GM12878 (cell line): Measurements from ENCODE around the gene SCAI. TPM values are rescaled to one million over a fixed set of nuclear protein-coding genes. Genes with fewer than 3 reads are reported as not detected.
A peak's percentile ranks its signal among the peaks of the same experiment; 100 is the strongest.

Experiments used
- ATAC-seq: fragments of 200-7000 bp; cut with Tn5 transposase; 3 replicates; pipeline ENCODE4 v1.9.1; 2020; ENCODE audit warnings: mild to moderate bottlenecking, moderate library complexity
- BruUV-seq: library from RNA; stranded (reverse); fragments of 400-500 nt; replicated peaks from 2 replicates; lab custom pipeline; 2021; lab: Mats Ljungman, UMichigan
- CTCF ChIA-PET: fragments of 300-600 bp; sonication (Branson Sonifier 250); formaldehyde crosslinking; extraction: SDS; loops from one replicate; lab custom pipeline; 2021; ENCODE audit warnings: inconsistent platforms; lab: Yijun Ruan, JAX
- POLR2A ChIA-PET: fragments of 350-600 bp; formaldehyde crosslinking; extraction: SDS; loops from one replicate; lab custom pipeline; 2021; ENCODE audit warnings: inconsistent platforms; lab: Charles Lee
- RAD21 ChIA-PET: fragments of 300-600 bp; sonication (Branson Sonifier 250); formaldehyde crosslinking; loops from one replicate; lab custom pipeline; 2023; ENCODE audit warnings: antibody characterized with exemption; ENCODE audit not compliant: unreplicated experiment; lab: Charles Lee
- SMC1A ChIA-PET: fragments of 300-600 bp; sonication (Branson Sonifier 250); formaldehyde crosslinking; loops from one replicate; lab custom pipeline; 2023; ENCODE audit not compliant: unreplicated experiment, uncharacterized antibody; lab: Charles Lee
- DNase-seq: peaks from one replicate; pipeline ENCODE4 v3.0.0-alpha.2; 2011; ENCODE audit warnings: low read depth, low spot score
- FAIRE-seq: peaks from 3 replicates; lab custom pipeline; 2011; peaks lifted over from hg19 to GRCh38; lab: Jason Lieb, UNC
- H2AFZ ChIP-seq: 2 replicates; pipeline ENCODE4 v1.6.0; 2011; ENCODE audit warnings: low read depth, low read length, control low read depth; ENCODE audit not compliant: control insufficient read depth
- H3K27ac ChIP-seq: 2 replicates; pipeline ENCODE4 v1.5.1; 2011; ENCODE audit warnings: control low read depth; ENCODE audit not compliant: control insufficient read depth, insufficient read depth
- H3K27me3 ChIP-seq, 2 experiments: replicated peaks in 1 of 2; 2 replicates each; pipeline versions ENCODE4 v1.6.0 to v1.6.1; 2011; ENCODE audit warnings: low read length in 1 of 2; ENCODE audit not compliant: control insufficient read depth in 2 of 2, insufficient read depth in 2 of 2
- H3K36me3 ChIP-seq, 2 experiments: 2 replicates each; pipeline ENCODE4 v1.5.1; 2011; ENCODE audit warnings: low read length in 1 of 2; ENCODE audit not compliant: control insufficient read depth in 2 of 2, insufficient read depth in 2 of 2
- H3K4me1 ChIP-seq: 2 replicates; pipeline ENCODE4 v1.6.1; 2011; ENCODE audit warnings: mild to moderate bottlenecking, low read length, moderate library complexity, mixed read lengths; ENCODE audit not compliant: control insufficient read depth, insufficient read depth
- H3K4me2 ChIP-seq: 2 replicates; pipeline ENCODE4 v1.6.0; 2011; ENCODE audit warnings: control low read depth; ENCODE audit not compliant: control insufficient read depth, insufficient read depth
- H3K4me3 ChIP-seq: fragments of 200-600 bp; sonication (generic); 2 replicates; pipeline ENCODE4 v1.5.1; 2016
- H3K79me2 ChIP-seq: 2 replicates; pipeline ENCODE4 v1.6.0; 2011; ENCODE audit warnings: low read length; ENCODE audit not compliant: control insufficient read depth, insufficient read depth
- H3K9ac ChIP-seq: 2 replicates; pipeline ENCODE4 v1.8.0; 2011; ENCODE audit warnings: low read length, control low read depth, mixed read lengths; ENCODE audit not compliant: control insufficient read depth, insufficient read depth
- H3K9me3 ChIP-seq: replicated peaks from 3 replicates; pipeline ENCODE4 v1.5.1; 2011; ENCODE audit warnings: mild to moderate bottlenecking, low read length; ENCODE audit not compliant: control insufficient read depth, insufficient read depth
- H4K20me1 ChIP-seq: 2 replicates; pipeline ENCODE4 v1.6.0; 2011; ENCODE audit not compliant: control insufficient read depth, insufficient read depth
- CREM ChIP-seq: IDR thresholded peaks from 2 replicates; pipeline ENCODE4 v1.6.1; 2014; ENCODE audit warnings: antibody characterized with exemption, low read depth
- EP300 ChIP-seq, 2 experiments: fragments of 150-350 bp in 1 of 2; IDR thresholded peaks; 2 replicates each; pipeline ENCODE4 v1.6.1; 2011 to 2012; ENCODE audit warnings: low read depth in 2 of 2, low read length in 2 of 2, borderline replicate concordance in 1 of 2, improper control_type of control experiment in 1 of 2, inconsistent platforms in 1 of 2; ENCODE audit not compliant: control insufficient read depth in 1 of 2
- HDAC6 ChIP-seq: fragments of 200-600 bp; sonication (generic); IDR thresholded peaks from one replicate; pipeline ENCODE4 v1.8.0; 2017; ENCODE audit warnings: antibody characterized with exemption; ENCODE audit not compliant: unreplicated experiment
- IKZF1 ChIP-seq: fragments of 450-650 bp; conservative IDR thresholded peaks from 2 replicates; pipeline ENCODE4 v1.6.1; 2017; ENCODE audit warnings: antibody characterized with exemption, mild to moderate bottlenecking
- MTA3 ChIP-seq: IDR thresholded peaks from 2 replicates; pipeline ENCODE4 v1.6.1; 2012; ENCODE audit warnings: low read length, inconsistent platforms, borderline replicate concordance
- PAX8 ChIP-seq: fragments of 450-650 bp; IDR thresholded peaks from 2 replicates; pipeline ENCODE4 v1.6.1; 2017; ENCODE audit warnings: mild to moderate bottlenecking, moderate library complexity
- SIN3A ChIP-seq: IDR thresholded peaks from 2 replicates; pipeline ENCODE4 v1.6.1; 2012; ENCODE audit warnings: low read depth, low read length, improper control_type of control experiment
- SIX5 ChIP-seq: IDR thresholded peaks from 2 replicates; pipeline ENCODE4 v1.6.1; 2011; ENCODE audit warnings: mild to moderate bottlenecking, low read depth, low read length, moderate library complexity; ENCODE audit not compliant: severe bottlenecking
- SREBF1 ChIP-seq: IDR thresholded peaks from 2 replicates; pipeline ENCODE4 v1.6.1; 2012; ENCODE audit warnings: mild to moderate bottlenecking, low read length
- SUZ12 ChIP-seq: fragments of 200-600 bp; sonication (generic); IDR thresholded peaks from one replicate; pipeline ENCODE4 v1.6.1; 2018; ENCODE audit warnings: antibody characterized with exemption, mild to moderate bottlenecking; ENCODE audit not compliant: unreplicated experiment
- ZNF384 ChIP-seq: IDR thresholded peaks from 2 replicates; pipeline ENCODE4 v1.6.1; 2012; ENCODE audit warnings: low read depth, mild to moderate bottlenecking, low read length, improper control_type of control experiment, borderline replicate concordance
- WGBS: methylation state at CpG from one replicate; pipeline ENCODE4 v1.1.6; 2016; ENCODE audit warnings: low lambda C conversion rate; ENCODE audit not compliant: insufficient replicate concordance, insufficient coverage; ENCODE audit errors: missing lambda C conversion rate; 5-methylcytosine and 5-hydroxymethylcytosine counted together
- in situ Hi-C: fragments of 300-500 bp; cut with MboI; formaldehyde crosslinking; loops from 9 replicates; pipeline ENCODE4 v1.14.3; 2018; ENCODE audit warnings: mixed read lengths
- intact Hi-C: fragments of 100-400 bp; cut with micrococcal nuclease; formaldehyde crosslinking; loops from one replicate; pipeline ENCODE4 v1.14.2; 2022; ENCODE audit not compliant: unreplicated experiment
- polyA plus RNA-seq, 11 experiments: library from polyadenylated mRNA; depleted of rRNA in 4 of 11; unstranded in 6 of 11; stranded (reverse) in 5 of 11; fragments of >200 nt; fragmentation: Nextera tagmentation in 4 of 11; fragmentation: Illumina TruSeq in 1 of 11; extraction: Ambion mirVana in 4 of 11; extraction: Trizol in 1 of 11; gene quantifications; 1 replicate in 1 of 11; 2 replicates in 10 of 11; pipeline versions ENCODE4 v1.2.1 to v1.2.3, GENCODE V29; 2011 to 2016; ENCODE audit warnings: inconsistent platforms in 2 of 11, missing spikeins in 2 of 11, low read depth in 1 of 11
- total RNA-seq, 4 experiments: library from RNA; depleted of rRNA in 3 of 4; stranded (reverse); fragments of >200 nt in 3 of 4; fragmentation: Illumina TruSeq in 1 of 4; extraction: Trizol in 1 of 4; gene quantifications; 2 replicates each; pipeline versions ENCODE4 v1.2.1 to v1.2.3, GENCODE V29; 2013 to 2021
- TF ChIP-seq, protein P1 (sequence below): fragments of 450-650 bp; IDR thresholded peaks from 2 replicates; pipeline ENCODE4 v1.6.1; 2016; ENCODE audit warnings: mild to moderate bottlenecking

Gene SCAI
- total and polyA plus RNA-seq, 10 of the 15 experiments (the other 5 are each of a cell fraction or from before 2014, with no cell fraction given), result 0.52 to 8.8 (median 5.1) TPM

DNA sequence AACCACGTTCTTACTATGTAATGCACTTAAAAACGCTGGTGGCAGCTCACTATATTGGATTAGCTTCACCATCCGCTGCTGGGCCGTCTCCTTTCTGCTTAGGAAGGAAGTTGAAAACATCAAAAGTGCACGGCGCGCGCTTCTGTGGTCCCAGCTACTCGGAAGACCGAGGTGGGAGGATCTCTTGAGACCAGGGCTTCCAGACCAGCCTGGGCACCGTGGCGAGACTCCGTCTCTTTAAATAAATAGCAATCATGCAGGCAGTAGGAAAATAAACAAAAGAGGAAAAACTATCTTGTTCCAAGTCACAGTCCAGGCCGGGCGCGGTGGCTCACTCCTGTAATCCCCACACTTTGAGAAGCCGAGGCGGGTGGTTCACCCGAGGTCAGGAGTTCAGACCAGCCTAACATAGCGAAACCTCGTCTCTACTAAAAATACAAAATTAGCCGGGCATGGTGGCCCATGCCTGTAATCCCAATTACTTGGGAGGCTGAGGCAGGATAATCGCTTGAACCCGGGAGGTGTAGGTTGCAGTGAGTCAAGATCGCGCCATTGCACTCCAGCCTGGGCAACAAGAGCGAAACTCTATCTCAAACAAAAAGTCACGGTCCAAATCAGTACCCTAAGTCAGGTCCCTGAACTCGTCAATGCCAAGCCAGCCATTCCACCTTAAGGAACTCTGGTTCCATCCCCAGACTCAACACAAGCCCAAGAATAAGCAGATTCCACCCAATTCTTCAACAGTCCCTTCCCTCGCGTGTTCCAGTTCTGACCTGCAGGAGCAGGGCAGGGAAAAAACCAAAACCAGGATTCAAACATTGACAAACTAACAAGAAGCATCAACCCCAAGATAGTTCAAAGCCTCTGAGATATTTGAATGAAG, 201.4 kb downstream of the SCAI start (continued):
- TF ChIP-seq, protein P1, sequence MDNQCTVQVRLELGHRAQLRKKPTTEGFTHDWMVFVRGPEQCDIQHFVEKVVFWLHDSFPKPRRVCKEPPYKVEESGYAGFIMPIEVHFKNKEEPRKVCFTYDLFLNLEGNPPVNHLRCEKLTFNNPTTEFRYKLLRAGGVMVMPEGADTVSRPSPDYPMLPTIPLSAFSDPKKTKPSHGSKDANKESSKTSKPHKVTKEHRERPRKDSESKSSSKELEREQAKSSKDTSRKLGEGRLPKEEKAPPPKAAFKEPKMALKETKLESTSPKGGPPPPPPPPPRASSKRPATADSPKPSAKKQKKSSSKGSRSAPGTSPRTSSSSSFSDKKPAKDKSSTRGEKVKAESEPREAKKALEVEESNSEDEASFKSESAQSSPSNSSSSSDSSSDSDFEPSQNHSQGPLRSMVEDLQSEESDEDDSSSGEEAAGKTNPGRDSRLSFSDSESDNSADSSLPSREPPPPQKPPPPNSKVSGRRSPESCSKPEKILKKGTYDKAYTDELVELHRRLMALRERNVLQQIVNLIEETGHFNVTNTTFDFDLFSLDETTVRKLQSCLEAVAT, result peak; percentile 47; the same call in 1 of the 2 replicates
- TF ChIP-seq CREM, result no peak

DNA sequence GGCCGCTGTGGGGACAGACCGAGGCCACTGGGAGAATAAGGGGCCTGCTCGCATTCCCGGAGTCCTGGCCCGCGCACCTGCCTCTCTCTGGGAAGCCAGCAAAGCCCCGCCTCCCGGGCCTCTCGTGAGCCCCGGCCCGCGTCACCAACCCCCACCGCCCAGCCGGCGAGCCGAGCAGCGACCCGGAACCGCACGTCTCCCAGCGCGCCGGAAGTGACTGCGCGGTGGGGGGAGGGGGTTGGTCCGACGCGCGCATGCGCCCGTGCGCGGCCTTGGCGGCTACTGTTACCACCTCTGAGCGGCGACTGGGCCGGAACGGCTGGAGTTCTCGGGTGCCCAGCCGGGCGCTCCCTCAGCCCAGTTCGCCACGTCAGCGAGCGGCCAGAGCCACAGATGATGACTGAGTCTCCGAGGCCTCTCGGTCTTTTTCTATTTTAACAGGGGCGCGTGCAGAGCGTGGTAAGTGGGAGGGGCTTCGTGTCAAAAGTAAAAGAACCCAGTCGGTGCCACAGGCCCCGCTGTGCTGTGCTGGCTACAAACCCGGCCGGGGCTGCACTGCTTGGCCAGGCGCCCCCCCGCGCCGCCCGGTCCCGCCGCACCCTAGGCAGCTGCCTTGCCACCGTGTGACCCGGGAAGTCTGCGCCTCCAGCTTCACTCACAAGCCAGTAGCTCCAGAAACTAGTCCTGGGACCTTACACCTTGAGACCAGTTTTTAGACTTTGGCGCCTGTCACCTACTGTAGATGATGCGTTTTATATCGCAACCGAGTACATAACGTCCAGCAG, 202.2 kb downstream of the SCAI start, which contains the start of gene GOLGA1:
Gene GOLGA1 (minus strand): TSS at position 190 of the 785 bp plus-strand sequence. CDS start 2,372 bp downstream, outside the sequence.
- H3K27ac ChIP-seq, result peak within 1 kb of the TSS; percentile 88
- H3K9ac ChIP-seq, result peak within 1 kb of the TSS; percentile 76
- ATAC-seq (peak; percentile 90), DNase-seq (peak; percentile 79), FAIRE-seq (no peak)
- H3K27me3 ChIP-seq, result no peaks in the 10 kb centered on the region
- POLR2A ChIA-PET, result interaction anchor here (0.6 to 1.3 kb wide), 6 partner anchors 13 to 860 kb away, joined by 3 to 6 read pairs (median 3); partner anchors contain the start of genes ARPC5L and RPL35
- in situ Hi-C loops (no loop called here), intact Hi-C loops (loop anchor here (1.0 to 2.0 kb wide), 2 partner anchors 70 to 202 kb away; partner anchors contain the start of gene SCAI)
- peak within 1 kb of the TSS; percentile 76 for H2AFZ ChIP-seq
- CTCF ChIA-PET, result interaction anchor here (0.7 to 2.5 kb wide), 5 partner anchors 11 to 202 kb away, joined by 3 to 7 read pairs (median 3); partner anchors contain the start of gene ARPC5L
- under 1% methylated on average over 64 of the region's 70 CpGs for WGBS
- no peaks in the 10 kb centered on the region for H3K4me1 ChIP-seq
- TSS peak; percentile 92 for BruUV-seq
- no peaks in the 10 kb centered on the region for H3K9me3 ChIP-seq
- peaks cover 15% of the 10 kb centered on the region for H3K79me2 ChIP-seq
- no peaks in the 10 kb centered on the region for H4K20me1 ChIP-seq
- RAD21 ChIA-PET, result interaction anchor here (0.8 to 1.0 kb wide), 7 partner anchors 71 to 250 kb away, joined by 3 to 5 read pairs (median 4); partner anchors contain the start of gene SCAI
- H3K36me3 ChIP-seq, result peaks cover 0 to 2% of the 10 kb centered on the region in 2 experiments; a peak in 1 of 4 replicates
- peak within 1 kb of the TSS; percentile 86 for H3K4me3 ChIP-seq
- H3K4me2 ChIP-seq, result peak within 1 kb of the TSS; percentile 87
- SMC1A ChIA-PET, result interaction anchor here (0.7 to 1.4 kb wide), 4 partner anchors 9 to 260 kb away, joined by 3 to 5 read pairs (median 4); no protein-coding TSS in a partner anchor
- TF ChIP-seq EP300 (IDR thresholded peaks at IDR 0.05; ENCODE audit: borderline replicate concordance in 1 of 2, control insufficient read depth in 1 of 2, low read depth in 2 of 2, low read length in 2 of 2) (peak in 1 of 2 experiments; percentile 67; a peak in 2 of 4 replicates), PAX8 (no peak), IKZF1 (peak; percentile 96), SUZ12 (no peak), SIX5 (peak; percentile 48), ZNF384 (no peak), SIN3A (peak; percentile 58; the same call in 1 of the 2 replicates), MTA3 (no peak), SREBF1 (no peak), HDAC6 (no peak)
